Uterus (tissue), 4 donors: Measurements from ENCODE around the gene FAM25A. TPM values are rescaled to one million over a fixed set of nuclear protein-coding genes. Genes with fewer than 3 reads are reported as not detected.
"Not testable (repeated sequence)": the region's sequence is repeated elsewhere in the genome, so short reads cannot be mapped to it uniquely, and the experiment has no call there.

Source experiments
- DNase-seq, 2 donors: peaks; one replicate each; pipeline ENCODE4 v3.0.0-alpha.2; 2019 to 2020
- H3K27ac ChIP-seq, 2 donors: fragments of 200-600 bp; sonication (generic); 1 replicate in 1 of 2; 2 replicates in 1 of 2; pipeline ENCODE4 v1.5.1; 2016 to 2018
- H3K27me3 ChIP-seq, 2 donors: fragments of 200-600 bp; sonication (generic); one replicate each; pipeline ENCODE4 v1.5.1; 2018 to 2019; ENCODE audit warnings: control low read depth in 1 of 2
- H3K36me3 ChIP-seq, 2 donors: fragments of 200-600 bp; sonication (generic); one replicate each; pipeline ENCODE4 v1.5.1; 2019; ENCODE audit warnings: control low read depth in 1 of 2
- H3K4me1 ChIP-seq, 2 donors: fragments of 200-600 bp; sonication (generic); one replicate each; pipeline ENCODE4 v1.5.1; 2018 to 2019; ENCODE audit warnings: control low read depth in 1 of 2
- H3K4me3 ChIP-seq, 2 donors: fragments of 200-600 bp; sonication (generic); 1 replicate in 1 of 2; 2 replicates in 1 of 2; pipeline ENCODE4 v1.5.1; 2018 to 2019; ENCODE audit warnings: mild to moderate bottlenecking in 1 of 2
- H3K9me3 ChIP-seq, 2 donors: fragments of 200-600 bp; sonication (generic); one replicate each; pipeline ENCODE4 v1.5.1; 2019; ENCODE audit warnings: control low read depth in 1 of 2
- intact Hi-C: fragments of 100-400 bp; cut with DNase I; formaldehyde crosslinking; loops from one replicate; pipeline ENCODE4 v1.15.1; 2023; ENCODE audit warnings: low total_unique reads
- total RNA-seq, 4 donors: library from RNA; depleted of rRNA in 3 of 4; stranded (reverse); fragments of >200 nt in 3 of 4; gene quantifications; one replicate each; pipeline versions ENCODE4 v1.1.0 to v1.2.4, GENCODE V29; 2014 to 2023
- donor health status: DM: yes; HTN: yes; CAD: no.

Gene FAM25A
- total RNA-seq, 4 donors from 2014 or later = not detected

GRCh38 chr10:87009134-87009696 is 10.9 kb upstream of the FAM25A start:
- DNase-seq, H3K4me3 ChIP-seq, intact Hi-C loops, H3K36me3 ChIP-seq, H3K4me1 ChIP-seq, H3K27me3 ChIP-seq, H3K9me3 ChIP-seq, H3K27ac ChIP-seq: not testable (repeated sequence)

GRCh38 chr10:87013528-87013927 is 6.6 kb upstream of the FAM25A start:
- H3K9me3 ChIP-seq, H3K4me3 ChIP-seq, H3K4me1 ChIP-seq, H3K27me3 ChIP-seq, intact Hi-C loops, DNase-seq, H3K36me3 ChIP-seq, H3K27ac ChIP-seq: not testable (repeated sequence)

- H3K9me3 ChIP-seq, H3K27me3 ChIP-seq, DNase-seq, H3K4me3 ChIP-seq, H3K36me3 ChIP-seq, intact Hi-C loops, H3K4me1 ChIP-seq, H3K27ac ChIP-seq: not testable (repeated sequence)
These were observed 4.9 kb upstream of the FAM25A start for GRCh38 chr10:87014986-87015716.

- not testable (repeated sequence) for H3K27me3 ChIP-seq, H3K27ac ChIP-seq
These were observed 2.0 kb upstream of the FAM25A start for GRCh38 chr10:87018127-87018526.

GRCh38 chr10:87019066-87019465 is 1.0 kb upstream of the FAM25A start:
- H3K27me3 ChIP-seq, H3K27ac ChIP-seq, H3K4me3 ChIP-seq, DNase-seq, H3K4me1 ChIP-seq, intact Hi-C loops, H3K36me3 ChIP-seq, H3K9me3 ChIP-seq: not testable (repeated sequence)

More at GRCh38 chr10:87018127-87018526, 2.0 kb upstream of the FAM25A start:
- intact Hi-C loops, H3K36me3 ChIP-seq, H3K4me3 ChIP-seq, H3K4me1 ChIP-seq, DNase-seq, H3K9me3 ChIP-seq: not testable (repeated sequence)

- H3K4me3 ChIP-seq, H3K4me1 ChIP-seq, DNase-seq, H3K9me3 ChIP-seq, H3K36me3 ChIP-seq, H3K27me3 ChIP-seq, H3K27ac ChIP-seq, intact Hi-C loops: not testable (repeated sequence)
These were observed 590 bp upstream of the FAM25A start for GRCh38 chr10:87019504-87019903.

- H3K4me3 ChIP-seq, H3K36me3 ChIP-seq, H3K27ac ChIP-seq, H3K9me3 ChIP-seq, H3K4me1 ChIP-seq, H3K27me3 ChIP-seq, DNase-seq, intact Hi-C loops: not testable (repeated sequence)
These were observed 5.3 kb downstream of the FAM25A start for GRCh38 chr10:87025285-87025958.

GRCh38 chr10:87026747-87027508 is 6.8 kb downstream of the FAM25A start:
- H3K4me3 ChIP-seq, intact Hi-C loops: not testable (repeated sequence)

GRCh38 chr10:87030419-87030818 is 10.3 kb downstream of the FAM25A start:
- H3K27ac ChIP-seq, H3K36me3 ChIP-seq, DNase-seq, H3K4me1 ChIP-seq, H3K9me3 ChIP-seq, H3K27me3 ChIP-seq, H3K4me3 ChIP-seq, intact Hi-C loops: not testable (repeated sequence)

More at GRCh38 chr10:87026747-87027508, 6.8 kb downstream of the FAM25A start:
- not testable (repeated sequence) for H3K27me3 ChIP-seq, H3K27ac ChIP-seq, H3K9me3 ChIP-seq, H3K36me3 ChIP-seq, DNase-seq, H3K4me1 ChIP-seq
